ENCODE results near the gene RNF220. TPM values are rescaled to one million over a fixed set of nuclear protein-coding genes. Genes with fewer than 3 reads are reported as not detected.

The RNF220 gene
- polyA plus RNA-seq, 1 donor (not counting 4 experiments of a cell fraction or from before 2014, with no cell fraction given) = 42.7 TPM

GRCh38 chr1:44545961-44546360 lies 140.9 kb downstream of the RNF220 start:
- Histone ChIP-seq H3K36me3 (ENCODE audit: control insufficient read depth in 2 of 2, extremely low read depth in 1 of 2, insufficient read depth in 2 of 2, low read length in 2 of 2) (no peaks in the 10 kb centered on the region), H3K4me2 (ENCODE audit: control insufficient read depth, extremely low read depth, insufficient read depth, low read depth, low read length) (no peak overlapping the region), H2AFZ (ENCODE audit: control insufficient read depth, low read length) (peak overlapping the region; percentile 51), H3K4me1 (ENCODE audit: control insufficient read depth, extremely low read depth, insufficient read depth, low read length) (peaks cover 14% of the 10 kb centered on the region), H3K27ac (ENCODE audit: control insufficient read depth, insufficient read depth, low read length) (no peak overlapping the region), H3K9me1 (ENCODE audit: control insufficient read depth, extremely low read depth, insufficient read depth, low read length) (no peaks in the 10 kb centered on the region), H3K79me2 (ENCODE audit: control insufficient read depth, insufficient read depth, low read length) (no peaks in the 10 kb centered on the region), H4K20me1 (ENCODE audit: control insufficient read depth, extremely low read depth, insufficient read depth, low read length) (no peaks in the 10 kb centered on the region), H3K9ac (ENCODE audit: control insufficient read depth, extremely low read depth, insufficient read depth, low read length) (no peak overlapping the region), H3K9me3 (ENCODE audit: control insufficient read depth, low read depth, low read length) (no peaks in the 10 kb centered on the region), H3K27me3 (ENCODE audit: control insufficient read depth, extremely low read depth, insufficient read depth, low read length) (peaks cover 3% of the 10 kb centered on the region), H3K4me3 (ENCODE audit: control insufficient read depth in 2 of 3, extremely low read depth in 1 of 3, insufficient read depth in 2 of 3, low read depth in 1 of 3, low read length in 3 of 3) (no peak overlapping the region)
- DNase-seq (ENCODE audit: low read depth, low spot score) (no peak), FAIRE-seq (peak; percentile 99)
- dilution Hi-C loops (cut with MboI; ENCODE audit: extremely low pct_ligation_motif_present, low sequenced_read_pairs) = no loop called here
- TF ChIP-seq CTCF (optimal IDR thresholded peaks at IDR 0.05 in 1 of 3, IDR thresholded peaks at IDR 0.05 in 1 of 3, conservative IDR thresholded peaks at IDR 0.05 in 1 of 3; ENCODE audit: extremely low read depth in 1 of 3, insufficient read depth in 2 of 3, low read length in 3 of 3) (no peak), EZH2 (IDR thresholded peaks at IDR 0.05; ENCODE audit: low read length) (no peak)

GRCh38 chr1:44546403-44547053 lies 141.5 kb downstream of the RNF220 start:
- peaks cover 14% of the 10 kb centered on the region for H3K4me1 ChIP-seq (ENCODE audit: control insufficient read depth, extremely low read depth, insufficient read depth, low read length)
- no peak overlapping the region for H3K4me3 ChIP-seq (ENCODE audit: control insufficient read depth in 2 of 3, extremely low read depth in 1 of 3, insufficient read depth in 2 of 3, low read depth in 1 of 3, low read length in 3 of 3)
- H3K9me3 ChIP-seq (ENCODE audit: control insufficient read depth, low read depth, low read length) = no peaks in the 10 kb centered on the region
- no peak overlapping the region for H3K27ac ChIP-seq (ENCODE audit: control insufficient read depth, insufficient read depth, low read length)
- FAIRE-seq = no peak
- no peak overlapping the region for H3K9ac ChIP-seq (ENCODE audit: control insufficient read depth, extremely low read depth, insufficient read depth, low read length)
- H3K4me2 ChIP-seq (ENCODE audit: control insufficient read depth, extremely low read depth, insufficient read depth, low read depth, low read length) = no peak overlapping the region
- H3K27me3 ChIP-seq (ENCODE audit: control insufficient read depth, extremely low read depth, insufficient read depth, low read length) = peaks cover under 1% of the 10 kb centered on the region
- TF ChIP-seq EZH2 (IDR thresholded peaks at IDR 0.05; ENCODE audit: low read length) = no peak
- no peak for TF ChIP-seq CTCF (optimal IDR thresholded peaks at IDR 0.05 in 1 of 3, IDR thresholded peaks at IDR 0.05 in 1 of 3, conservative IDR thresholded peaks at IDR 0.05 in 1 of 3; ENCODE audit: extremely low read depth in 1 of 3, insufficient read depth in 2 of 3, low read length in 3 of 3)
- no peaks in the 10 kb centered on the region for H3K9me1 ChIP-seq (ENCODE audit: control insufficient read depth, extremely low read depth, insufficient read depth, low read length)
- dilution Hi-C loops (cut with MboI; ENCODE audit: extremely low pct_ligation_motif_present, low sequenced_read_pairs) = no loop called here
- no peaks in the 10 kb centered on the region for H4K20me1 ChIP-seq (ENCODE audit: control insufficient read depth, extremely low read depth, insufficient read depth, low read length)
- no peaks in the 10 kb centered on the region for H3K79me2 ChIP-seq (ENCODE audit: control insufficient read depth, insufficient read depth, low read length)
- no peak overlapping the region for H2AFZ ChIP-seq (ENCODE audit: control insufficient read depth, low read length)
- no peak for DNase-seq (ENCODE audit: low read depth, low spot score)
- H3K36me3 ChIP-seq (ENCODE audit: control insufficient read depth in 2 of 2, extremely low read depth in 1 of 2, insufficient read depth in 2 of 2, low read length in 2 of 2) = no peaks in the 10 kb centered on the region
